Measurements from ENCODE around the gene STOX1.
"Not testable (repeated sequence)": the region's sequence is repeated elsewhere in the genome, so short reads cannot be mapped to it uniquely, and the experiment has no call there.

STOX1 gene

GRCh38 chr10:68795886-68796532 lies 31.3 kb upstream of the STOX1 start:
- TF ChIP-seq ZFX (IDR thresholded peaks at IDR 0.05) (no peak), CTCF (conservative IDR thresholded peaks at IDR 0.05) (no peak)
- H3K27ac ChIP-seq, result no peak overlapping the region

GRCh38 chr10:68796605-68797004 lies 30.7 kb upstream of the STOX1 start:
- H3K27ac ChIP-seq, result no peak overlapping the region

GRCh38 chr10:68800211-68800610 lies 27.1 kb upstream of the STOX1 start:
- TF ChIP-seq ZFX (IDR thresholded peaks at IDR 0.05), result no peak
- no peak for TF ChIP-seq CTCF (conservative IDR thresholded peaks at IDR 0.05)
- H3K27ac ChIP-seq, result no peak overlapping the region

More at GRCh38 chr10:68796605-68797004, 30.7 kb upstream of the STOX1 start:
- TF ChIP-seq ZFX (IDR thresholded peaks at IDR 0.05), result no peak
- TF ChIP-seq CTCF (conservative IDR thresholded peaks at IDR 0.05), result no peak

- H3K27ac ChIP-seq, result no peak overlapping the region
- no peak for TF ChIP-seq CTCF (conservative IDR thresholded peaks at IDR 0.05)
- TF ChIP-seq ZFX (IDR thresholded peaks at IDR 0.05), result no peak
These were observed 22.6 kb upstream of the STOX1 start for GRCh38 chr10:68804692-68805091.

- not testable (repeated sequence) for H3K27ac ChIP-seq
These were observed 16.5 kb upstream of the STOX1 start for GRCh38 chr10:68810830-68811229.

GRCh38 chr10:68811314-68812009 lies 15.9 kb upstream of the STOX1 start:
- TF ChIP-seq CTCF (conservative IDR thresholded peaks at IDR 0.05), result no peak
- TF ChIP-seq ZFX (IDR thresholded peaks at IDR 0.05), result no peak
- H3K27ac ChIP-seq, result no peak overlapping the region

- no peak overlapping the region for H3K27ac ChIP-seq
- TF ChIP-seq CTCF (conservative IDR thresholded peaks at IDR 0.05) (no peak), ZFX (IDR thresholded peaks at IDR 0.05) (no peak)
These were observed 14.9 kb upstream of the STOX1 start for GRCh38 chr10:68812420-68812819.

- no peak for TF ChIP-seq ZFX (IDR thresholded peaks at IDR 0.05)
- no peak for TF ChIP-seq CTCF (conservative IDR thresholded peaks at IDR 0.05)
- no peak overlapping the region for H3K27ac ChIP-seq
These were observed 13.8 kb upstream of the STOX1 start for GRCh38 chr10:68813559-68813958.
